HEK293 (cell line): ENCODE results near the gene NEK9.

ENCODE experiments used
- GFI1B ChIP-seq: fragments of 450-650 bp; formaldehyde crosslinking; IDR thresholded peaks from 2 replicates; pipeline ENCODE4 v1.5.1; 2016; ENCODE audit warnings: missing biosample characterization, missing genetic modification characterization
- GLIS1 ChIP-seq: fragments of 450-650 bp; formaldehyde crosslinking; IDR thresholded peaks from 2 replicates; pipeline ENCODE4 v1.5.1; 2016; ENCODE audit warnings: missing biosample characterization, missing genetic modification characterization
- IKZF3 ChIP-seq: fragments of 450-650 bp; IDR thresholded peaks from 2 replicates; pipeline ENCODE4 v1.5.0; 2018; ENCODE audit warnings: missing biosample characterization, mild to moderate bottlenecking, missing genetic modification characterization, moderate library complexity
- MEIS1 ChIP-seq: sonication (generic); formaldehyde crosslinking; IDR thresholded peaks from 2 replicates; pipeline ENCODE4 v1.8.1; 2022; ENCODE audit warnings: missing genetic modification reagents, mild to moderate bottlenecking, borderline replicate concordance
- PATZ1 ChIP-seq: fragments of 450-650 bp; formaldehyde crosslinking; IDR thresholded peaks from 2 replicates; pipeline ENCODE4 v1.5.1; 2016; ENCODE audit warnings: missing biosample characterization, missing genetic modification characterization
- PRDM6 ChIP-seq: fragments of 450-650 bp; formaldehyde crosslinking; IDR thresholded peaks from 2 replicates; pipeline ENCODE4 v1.5.1; 2017; ENCODE audit warnings: missing biosample characterization, missing genetic modification characterization
- YY1 ChIP-seq: fragments of 450-650 bp; formaldehyde crosslinking; IDR thresholded peaks from 2 replicates; pipeline ENCODE4 v1.5.1; 2018; ENCODE audit warnings: missing biosample characterization, missing genetic modification characterization
- ZFHX2 ChIP-seq: fragments of 450-650 bp; formaldehyde crosslinking; conservative IDR thresholded peaks from 2 replicates; pipeline ENCODE4 v1.5.1; 2016; ENCODE audit warnings: missing biosample characterization, missing genetic modification characterization
- ZFP3 ChIP-seq: fragments of 450-650 bp; formaldehyde crosslinking; IDR thresholded peaks from 2 replicates; pipeline ENCODE4 v1.5.1; 2016; ENCODE audit warnings: low read depth, missing biosample characterization, missing genetic modification characterization
- ZFP41 ChIP-seq: fragments of 450-650 bp; formaldehyde crosslinking; IDR thresholded peaks from 2 replicates; pipeline ENCODE4 v1.5.1; 2016; ENCODE audit warnings: missing biosample characterization, missing genetic modification characterization, borderline replicate concordance
- ZIC2 ChIP-seq: fragments of 450-650 bp; formaldehyde crosslinking; IDR thresholded peaks from 2 replicates; pipeline ENCODE4 v1.5.1; 2016; ENCODE audit warnings: missing biosample characterization, missing genetic modification characterization
- ZNF121 ChIP-seq: fragments of 450-650 bp; formaldehyde crosslinking; IDR thresholded peaks from 2 replicates; pipeline ENCODE4 v1.5.1; 2016; ENCODE audit warnings: missing biosample characterization, missing genetic modification characterization
- ZNF138 ChIP-seq: fragments of 450-650 bp; formaldehyde crosslinking; IDR thresholded peaks from 2 replicates; pipeline ENCODE4 v1.5.1; 2016; ENCODE audit warnings: missing biosample characterization, missing genetic modification characterization, borderline replicate concordance
- ZNF175 ChIP-seq: fragments of 450-650 bp; formaldehyde crosslinking; IDR thresholded peaks from 2 replicates; pipeline ENCODE4 v1.5.1; 2016; ENCODE audit warnings: missing biosample characterization, missing genetic modification characterization
- ZNF18 ChIP-seq: fragments of 450-650 bp; formaldehyde crosslinking; IDR thresholded peaks from 2 replicates; pipeline ENCODE4 v1.5.1; 2016; ENCODE audit warnings: missing biosample characterization, missing genetic modification characterization
- ZNF19 ChIP-seq: fragments of 450-650 bp; formaldehyde crosslinking; IDR thresholded peaks from 2 replicates; pipeline ENCODE4; 2016; ENCODE audit warnings: missing biosample characterization, missing genetic modification characterization, low read depth
- ZNF223 ChIP-seq: fragments of 450-650 bp; formaldehyde crosslinking; IDR thresholded peaks from 2 replicates; pipeline ENCODE4 v1.5.1; 2016; ENCODE audit warnings: missing biosample characterization, missing genetic modification characterization
- ZNF23 ChIP-seq: fragments of 450-650 bp; formaldehyde crosslinking; IDR thresholded peaks from 2 replicates; pipeline ENCODE4 v1.5.1; 2016; ENCODE audit warnings: missing biosample characterization, missing genetic modification characterization, borderline replicate concordance
- ZNF26 ChIP-seq: fragments of 450-650 bp; formaldehyde crosslinking; IDR thresholded peaks from 2 replicates; pipeline ENCODE4 v1.5.1; 2016; ENCODE audit warnings: missing biosample characterization, missing genetic modification characterization
- ZNF280C ChIP-seq: fragments of 450-650 bp; formaldehyde crosslinking; IDR thresholded peaks from 2 replicates; pipeline ENCODE4 v1.5.1; 2016; ENCODE audit warnings: missing biosample characterization, missing genetic modification characterization
- ZNF324 ChIP-seq: fragments of 450-650 bp; formaldehyde crosslinking; IDR thresholded peaks from 2 replicates; pipeline ENCODE4 v1.5.1; 2016; ENCODE audit warnings: missing biosample characterization, missing genetic modification characterization
- ZNF341 ChIP-seq: fragments of 450-650 bp; formaldehyde crosslinking; IDR thresholded peaks from 2 replicates; pipeline ENCODE4; 2016; ENCODE audit warnings: low read depth, missing biosample characterization, missing genetic modification characterization
- ZNF366 ChIP-seq: fragments of 450-650 bp; formaldehyde crosslinking; conservative IDR thresholded peaks from 2 replicates; pipeline ENCODE4 v1.5.1; 2016; ENCODE audit warnings: missing biosample characterization, missing genetic modification characterization
- ZNF404 ChIP-seq: fragments of 450-650 bp; formaldehyde crosslinking; IDR thresholded peaks from 2 replicates; pipeline ENCODE4 v1.5.1; 2017; ENCODE audit warnings: missing biosample characterization, missing genetic modification characterization
- ZNF433 ChIP-seq: fragments of 450-650 bp; formaldehyde crosslinking; IDR thresholded peaks from 2 replicates; pipeline ENCODE4 v1.5.1; 2016; ENCODE audit warnings: missing biosample characterization, missing genetic modification characterization, low read depth
- ZNF580 ChIP-seq: fragments of 450-650 bp; formaldehyde crosslinking; IDR thresholded peaks from 2 replicates; pipeline ENCODE4 v1.5.1; 2016; ENCODE audit warnings: missing biosample characterization, missing genetic modification characterization
- ZNF623 ChIP-seq: fragments of 450-650 bp; formaldehyde crosslinking; IDR thresholded peaks from 2 replicates; pipeline ENCODE4 v1.5.1; 2016; ENCODE audit warnings: missing biosample characterization, missing genetic modification characterization
- ZNF629 ChIP-seq: fragments of 450-650 bp; formaldehyde crosslinking; IDR thresholded peaks from 2 replicates; pipeline ENCODE4 v1.5.1; 2017; ENCODE audit warnings: missing biosample characterization, missing genetic modification characterization
- ZNF776 ChIP-seq: fragments of 450-650 bp; formaldehyde crosslinking; IDR thresholded peaks from 2 replicates; pipeline ENCODE4 v1.5.0; 2017; ENCODE audit warnings: missing biosample characterization, missing genetic modification characterization, borderline replicate concordance
- ZSCAN4 ChIP-seq: fragments of 450-650 bp; formaldehyde crosslinking; IDR thresholded peaks from 2 replicates; pipeline ENCODE4 v1.5.1; 2017; ENCODE audit warnings: missing biosample characterization, missing genetic modification characterization

Gene NEK9

GRCh38 chr14:75126679-75127473 is at the start of gene NEK9 (continued):
- TF ChIP-seq ZSCAN4 (tag by site-specific recombination) = no peak
- TF ChIP-seq ZNF404 (tag by site-specific recombination) = no peak
- TF ChIP-seq PRDM6 = no peak
- no peak for TF ChIP-seq ZNF18 (tag by site-specific recombination)
- 0 out of 2 replicates have a peak, but pooled peaks have one; percentile 15 for TF ChIP-seq ZFHX2 (tag by site-specific recombination)
- TF ChIP-seq ZNF324 (tag by site-specific recombination) = 0 out of 2 replicates have a peak, but pooled peaks have one; percentile 40
- no peak for TF ChIP-seq ZNF23
- TF ChIP-seq ZNF138 (tag by site-specific recombination) = no peak
- TF ChIP-seq ZIC2 = no peak
- TF ChIP-seq ZNF341 = peak; percentile 29; the same call in 1 of the 2 replicates
- no peak for TF ChIP-seq ZNF623 (tag by site-specific recombination)
- no peak for TF ChIP-seq ZNF121 (tag by site-specific recombination)
- TF ChIP-seq IKZF3 = no peak
- peak; percentile 59 for TF ChIP-seq GLIS1
- TF ChIP-seq GFI1B = no peak
- no peak for TF ChIP-seq ZNF26 (tag by site-specific recombination)
- peak; percentile 43; the same call in 1 of the 2 replicates for TF ChIP-seq ZNF580 (tag by site-specific recombination)
- TF ChIP-seq ZFP3 (tag by site-specific recombination) = no peak
- no peak for TF ChIP-seq ZNF776
- no peak for TF ChIP-seq ZNF223
- no peak for TF ChIP-seq MEIS1 (CRISPR knock-in tag)
- peak; percentile 53; the same call in 1 of the 2 replicates for TF ChIP-seq PATZ1 (tag by site-specific recombination)
- TF ChIP-seq ZNF280C = no peak
- no peak for TF ChIP-seq ZNF433
- TF ChIP-seq ZNF175 = no peak
- no peak for TF ChIP-seq ZNF366 (tag by site-specific recombination)
- no peak for TF ChIP-seq ZFP41
- TF ChIP-seq YY1 (tag by site-specific recombination) = peak; percentile 78
- TF ChIP-seq ZNF629 (tag by site-specific recombination) = peak; percentile 84
- no peak for TF ChIP-seq ZNF19 (tag by site-specific recombination)
